ENCODE measurements around the gene CEP85.

The CEP85 gene

DNA sequence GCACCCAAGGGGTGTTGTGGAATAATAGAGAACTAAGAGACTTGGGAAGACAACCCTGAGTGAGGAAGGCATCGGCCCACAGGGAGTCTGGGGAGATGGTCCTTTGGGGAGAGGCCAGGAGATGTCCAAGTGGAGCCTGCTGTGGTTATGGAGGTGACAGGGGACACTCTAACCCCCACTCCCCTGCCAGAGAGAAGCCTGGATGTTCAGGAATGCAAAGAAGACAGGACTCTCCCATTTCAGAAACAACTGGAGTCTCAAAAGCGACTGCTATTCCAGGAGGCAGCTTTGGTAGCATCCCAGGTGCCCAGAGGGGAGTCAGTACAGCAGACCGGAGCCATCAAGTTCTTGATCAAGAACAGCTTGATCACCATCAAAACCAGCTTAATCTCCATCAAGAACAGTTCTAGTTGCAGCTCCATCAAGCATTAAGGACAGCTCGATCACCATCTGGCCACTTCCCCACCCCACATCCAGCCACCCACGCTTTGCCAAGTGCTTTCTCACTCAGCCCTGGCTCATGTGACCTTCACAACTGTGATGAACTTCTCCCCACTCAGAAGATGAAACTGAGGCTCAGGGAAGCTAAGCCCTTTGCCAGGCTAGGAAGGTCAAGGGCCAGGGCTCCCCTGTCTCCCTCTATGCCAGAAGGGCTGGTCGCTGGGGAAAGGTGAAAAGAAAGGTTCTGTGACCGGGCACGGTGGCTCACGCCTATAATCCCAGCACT lies 84.5 kb downstream of the CEP85 start:
- TF ChIP-seq, protein P1, sequence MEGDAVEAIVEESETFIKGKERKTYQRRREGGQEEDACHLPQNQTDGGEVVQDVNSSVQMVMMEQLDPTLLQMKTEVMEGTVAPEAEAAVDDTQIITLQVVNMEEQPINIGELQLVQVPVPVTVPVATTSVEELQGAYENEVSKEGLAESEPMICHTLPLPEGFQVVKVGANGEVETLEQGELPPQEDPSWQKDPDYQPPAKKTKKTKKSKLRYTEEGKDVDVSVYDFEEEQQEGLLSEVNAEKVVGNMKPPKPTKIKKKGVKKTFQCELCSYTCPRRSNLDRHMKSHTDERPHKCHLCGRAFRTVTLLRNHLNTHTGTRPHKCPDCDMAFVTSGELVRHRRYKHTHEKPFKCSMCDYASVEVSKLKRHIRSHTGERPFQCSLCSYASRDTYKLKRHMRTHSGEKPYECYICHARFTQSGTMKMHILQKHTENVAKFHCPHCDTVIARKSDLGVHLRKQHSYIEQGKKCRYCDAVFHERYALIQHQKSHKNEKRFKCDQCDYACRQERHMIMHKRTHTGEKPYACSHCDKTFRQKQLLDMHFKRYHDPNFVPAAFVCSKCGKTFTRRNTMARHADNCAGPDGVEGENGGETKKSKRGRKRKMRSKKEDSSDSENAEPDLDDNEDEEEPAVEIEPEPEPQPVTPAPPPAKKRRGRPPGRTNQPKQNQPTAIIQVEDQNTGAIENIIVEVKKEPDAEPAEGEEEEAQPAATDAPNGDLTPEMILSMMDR (conservative IDR thresholded peaks at IDR 0.05; ENCODE audit: low read depth, low read length), result no peak

GRCh38 chr1:26320896-26321295 lies 86.9 kb downstream of the CEP85 start:
- no peak for DNase-seq (ENCODE audit: low read depth)
- TF ChIP-seq, protein P1 (conservative IDR thresholded peaks at IDR 0.05; ENCODE audit: low read depth, low read length), result no peak
- H3K4me3 ChIP-seq (ENCODE audit: low read depth, low read length), result no peak overlapping the region

More for the DNA sequence above, 84.5 kb downstream of the CEP85 start:
- no peak overlapping the region for H3K4me3 ChIP-seq (ENCODE audit: low read depth, low read length)
- no peak for DNase-seq (ENCODE audit: low read depth)

DNA sequence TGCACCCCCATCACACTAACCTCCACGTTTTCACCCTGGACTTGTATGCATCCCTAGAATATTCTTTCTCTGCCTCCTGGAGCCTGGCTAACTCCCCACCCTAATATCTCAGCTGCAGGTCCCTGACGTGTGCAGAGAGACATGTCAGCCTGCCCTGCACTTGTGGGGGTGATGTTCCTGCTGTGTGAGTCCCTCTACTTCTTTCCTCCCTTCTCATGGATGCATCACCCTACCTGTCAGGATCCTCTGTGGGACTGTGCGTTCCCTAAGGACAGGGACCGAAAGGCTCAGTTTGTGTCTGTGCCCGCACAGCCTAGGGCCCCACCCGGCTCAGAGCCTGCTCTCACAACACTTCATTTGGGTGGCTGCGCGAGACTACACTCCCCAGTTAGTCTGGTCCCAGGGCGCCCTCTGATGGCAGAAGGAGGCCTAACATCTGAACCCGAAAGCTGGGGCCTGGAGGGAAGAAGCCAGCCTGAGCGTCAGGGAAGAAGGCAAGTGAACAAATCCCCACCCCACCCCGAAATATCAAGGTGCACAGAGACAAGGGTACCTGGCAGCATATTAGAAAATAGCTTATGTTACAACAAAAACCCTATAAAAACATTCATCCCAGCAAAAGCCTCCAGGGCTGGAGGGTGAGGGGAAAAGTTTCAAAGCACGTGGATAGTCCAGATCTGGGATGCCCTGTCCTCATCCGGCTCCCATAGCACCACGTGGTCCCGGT lies 87.5 kb downstream of the CEP85 start:
- no peak overlapping the region for H3K4me3 ChIP-seq (ENCODE audit: low read depth, low read length)
- DNase-seq (ENCODE audit: low read depth), result peak; percentile 88
- TF ChIP-seq, protein P1 (conservative IDR thresholded peaks at IDR 0.05; ENCODE audit: low read depth, low read length), result peak; percentile 93

DNA sequence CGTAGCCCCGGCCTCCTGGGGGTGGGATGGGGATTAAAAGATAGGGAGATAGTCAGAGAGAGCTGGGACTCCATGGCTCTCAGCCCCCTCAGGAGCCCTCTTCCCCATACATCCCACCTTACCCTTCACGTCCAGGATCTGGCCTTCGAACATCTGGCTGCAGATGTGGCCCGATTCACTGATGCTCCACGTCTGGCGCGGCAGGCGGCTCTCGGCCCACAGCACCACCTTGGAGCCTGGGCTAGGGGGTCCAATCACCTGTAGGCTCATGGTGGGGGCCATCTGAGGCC lies 88.0 kb downstream of the CEP85 start:
- TF ChIP-seq, protein P1 (conservative IDR thresholded peaks at IDR 0.05; ENCODE audit: low read depth, low read length), result no peak
- no peak for DNase-seq (ENCODE audit: low read depth)
- H3K4me3 ChIP-seq (ENCODE audit: low read depth, low read length), result no peak overlapping the region

GRCh38 chr1:26323382-26323781 lies 89.4 kb downstream of the CEP85 start:
- H3K4me3 ChIP-seq (ENCODE audit: low read depth, low read length), result no peak overlapping the region
- DNase-seq (ENCODE audit: low read depth), result no peak
- TF ChIP-seq, protein P1 (conservative IDR thresholded peaks at IDR 0.05; ENCODE audit: low read depth, low read length), result no peak

DNA sequence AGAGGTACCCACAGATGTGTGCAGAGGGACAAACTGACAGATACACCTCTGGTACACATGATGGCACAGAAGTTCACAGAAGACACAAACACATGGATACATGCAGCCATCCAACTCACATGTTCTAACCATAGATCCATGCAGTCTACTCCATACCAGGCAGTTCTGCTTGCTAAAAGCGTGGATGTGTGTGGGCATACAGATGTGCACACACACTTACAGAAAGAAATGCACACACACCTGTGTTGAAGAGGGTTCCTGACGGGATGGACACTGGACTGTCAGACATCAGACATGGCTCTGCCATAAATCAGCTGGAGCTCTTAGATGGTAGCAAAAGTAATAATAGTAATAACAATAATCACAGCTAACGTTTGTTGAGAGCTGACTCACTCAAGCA lies 90.5 kb downstream of the CEP85 start:
- H3K4me3 ChIP-seq (ENCODE audit: low read depth, low read length), result no peak overlapping the region
- DNase-seq (ENCODE audit: low read depth), result no peak
- TF ChIP-seq, protein P1 (conservative IDR thresholded peaks at IDR 0.05; ENCODE audit: low read depth, low read length), result no peak

- DNase-seq (ENCODE audit: low read depth), result no peak
- TF ChIP-seq, protein P1 (conservative IDR thresholded peaks at IDR 0.05; ENCODE audit: low read depth, low read length), result no peak
- H3K4me3 ChIP-seq (ENCODE audit: low read depth, low read length), result no peak overlapping the region
These were observed 94.0 kb downstream of the CEP85 start for GRCh38 chr1:26327956-26328362.

Data from choroid plexus epithelial cell (primary cell).